HFFc6 (cell line): ENCODE measurements around the gene SLC22A23. TPM values are rescaled to one million over a fixed set of nuclear protein-coding genes. Genes with fewer than 3 reads are reported as not detected.

ENCODE experiments used
- DNase-seq: peaks from one replicate; pipeline ENCODE4 v3.0.0-alpha.2; 2018
- H3K27ac Mint-ChIP-seq: 2 replicates; pipeline ENCODE4 v1.8.0; 2020; ENCODE audit warnings: mild to moderate bottlenecking, mixed read lengths
- H3K27me3 Mint-ChIP-seq: 2 replicates; pipeline ENCODE4 v1.8.0; 2021; ENCODE audit warnings: mild to moderate bottlenecking, moderate library complexity, mixed read lengths; ENCODE audit not compliant: insufficient read depth
- H3K36me3 Mint-ChIP-seq: 2 replicates; pipeline ENCODE4 v1.8.0; 2021; ENCODE audit warnings: low read depth, mixed read lengths
- H3K4me1 Mint-ChIP-seq: 2 replicates; pipeline ENCODE4 v1.8.0; 2020; ENCODE audit warnings: low read depth, mixed read lengths
- H3K4me3 Mint-ChIP-seq: 2 replicates; pipeline ENCODE4 v1.8.0; 2020; ENCODE audit warnings: mild to moderate bottlenecking, moderate library complexity, mixed read lengths
- H3K9me3 Mint-ChIP-seq: 2 replicates; pipeline ENCODE4 v1.8.0; 2020; ENCODE audit warnings: mild to moderate bottlenecking, mixed read lengths
- CTCF ChIP-seq: fragments of 200-600 bp; sonication (generic); IDR thresholded peaks from 2 replicates; pipeline ENCODE4 v1.5.0; 2021; ENCODE audit warnings: antibody characterized with exemption, mild to moderate bottlenecking
- total RNA-seq, 6 experiments: library from RNA; stranded (reverse); fragmentation: NEBNext Ultra II Directional; extraction: Animal tissue kit (Norgen Biotek cat#: 25700); gene quantifications; 2 replicates in 1 of 6; 3 replicates in 5 of 6; pipeline ENCODE4 v1.2.3, GENCODE V29; 2021

Gene SLC22A23
- total RNA-seq, 6 experiments from 2014 or later = 0.10 to 0.55 (median 0.21) TPM

DNA sequence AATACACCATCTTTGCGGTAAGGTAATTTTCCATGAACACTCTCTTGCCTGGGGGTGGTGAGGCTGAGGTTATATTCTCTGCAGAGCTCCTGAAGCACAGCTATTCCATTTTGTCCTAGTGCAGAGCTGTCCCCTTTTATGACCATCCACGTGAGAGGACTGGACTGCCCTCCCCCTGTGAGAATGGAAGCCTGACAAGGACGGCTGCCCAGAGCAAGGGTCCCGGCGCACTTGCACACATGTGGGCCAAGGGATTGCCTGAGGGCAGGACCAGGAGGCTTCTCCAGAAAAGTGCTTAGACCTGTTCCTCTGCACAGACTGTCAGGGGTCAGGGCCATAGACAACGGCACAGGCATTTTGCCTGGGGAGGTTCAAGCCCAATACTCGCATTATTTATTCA, 48.2 kb downstream of the SLC22A23 start:
- no peak for DNase-seq
- Mint-ChIP-seq H3K4me3 (no peak overlapping the region), H3K36me3 (no peaks in the 10 kb centered on the region), H3K4me1 (no peaks in the 10 kb centered on the region), H3K27ac (no peak overlapping the region), H3K9me3 (no peaks in the 10 kb centered on the region), H3K27me3 (peaks cover 2% of the 10 kb centered on the region)
- TF ChIP-seq CTCF = no peak

DNA sequence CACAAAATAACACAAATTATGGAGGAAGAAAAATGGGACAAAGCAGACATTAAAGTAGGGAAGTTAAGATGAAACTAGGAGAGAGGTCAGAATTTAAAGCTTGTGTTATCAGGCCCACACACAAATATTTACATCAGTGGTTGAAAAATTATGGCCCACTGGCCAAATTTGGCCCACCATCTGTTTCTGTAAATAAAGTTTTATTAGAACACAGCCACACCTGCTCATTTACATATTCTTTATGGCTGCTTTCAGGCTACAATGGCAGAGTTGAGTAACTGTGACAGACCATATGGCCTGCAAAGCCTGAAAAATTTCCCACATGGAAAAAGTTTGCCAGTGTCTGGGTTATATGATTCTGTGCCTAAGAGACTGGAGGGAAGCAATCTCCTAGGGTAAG, 49.0 kb downstream of the SLC22A23 start:
- H3K4me3 Mint-ChIP-seq = no peak overlapping the region

GRCh38 chr6:3406891-3407809, 49.7 kb downstream of the SLC22A23 start:
- H3K9me3 Mint-ChIP-seq = no peaks in the 10 kb centered on the region
- H3K27me3 Mint-ChIP-seq = peaks cover 10% of the 10 kb centered on the region
- TF ChIP-seq CTCF = no peak
- no peaks in the 10 kb centered on the region for H3K36me3 Mint-ChIP-seq
- no peak for DNase-seq
- H3K4me3 Mint-ChIP-seq = no peak overlapping the region
- H3K27ac Mint-ChIP-seq = no peak overlapping the region
- H3K4me1 Mint-ChIP-seq = no peaks in the 10 kb centered on the region

More for the DNA sequence above, 49.0 kb downstream of the SLC22A23 start:
- H3K9me3 Mint-ChIP-seq = no peaks in the 10 kb centered on the region
- no peaks in the 10 kb centered on the region for H3K36me3 Mint-ChIP-seq
- DNase-seq = no peak
- no peaks in the 10 kb centered on the region for H3K4me1 Mint-ChIP-seq
- peaks cover 5% of the 10 kb centered on the region for H3K27me3 Mint-ChIP-seq
- H3K27ac Mint-ChIP-seq = no peak overlapping the region
- no peak for TF ChIP-seq CTCF

DNA sequence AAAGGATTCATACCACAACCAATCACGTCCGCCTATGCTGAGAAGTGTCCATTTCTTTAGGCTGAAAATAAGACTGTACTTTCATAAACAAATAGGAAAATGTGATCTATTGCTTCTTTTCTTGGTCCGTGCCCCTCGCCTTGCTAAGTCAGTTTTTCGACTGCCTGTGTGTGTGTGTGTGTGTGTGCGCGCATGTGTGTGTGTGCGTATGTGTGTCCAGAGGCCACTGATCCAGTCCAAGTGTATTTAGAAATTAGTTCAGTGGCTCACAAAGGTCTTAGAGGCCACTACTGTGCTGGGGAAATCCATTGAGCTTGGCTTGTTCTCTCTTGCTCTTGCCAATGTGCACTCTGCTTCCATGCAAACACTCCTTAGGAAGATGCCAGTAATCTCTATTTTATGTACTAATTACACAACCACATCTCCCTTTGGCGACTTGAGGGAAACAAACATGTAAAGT, 50.5 kb downstream of the SLC22A23 start:
- Mint-ChIP-seq H3K27me3 (peaks cover 12% of the 10 kb centered on the region), H3K9me3 (no peaks in the 10 kb centered on the region), H3K27ac (no peak overlapping the region), H3K36me3 (no peaks in the 10 kb centered on the region), H3K4me3 (no peak overlapping the region), H3K4me1 (no peaks in the 10 kb centered on the region)
- no peak for TF ChIP-seq CTCF
- DNase-seq = no peak

DNA sequence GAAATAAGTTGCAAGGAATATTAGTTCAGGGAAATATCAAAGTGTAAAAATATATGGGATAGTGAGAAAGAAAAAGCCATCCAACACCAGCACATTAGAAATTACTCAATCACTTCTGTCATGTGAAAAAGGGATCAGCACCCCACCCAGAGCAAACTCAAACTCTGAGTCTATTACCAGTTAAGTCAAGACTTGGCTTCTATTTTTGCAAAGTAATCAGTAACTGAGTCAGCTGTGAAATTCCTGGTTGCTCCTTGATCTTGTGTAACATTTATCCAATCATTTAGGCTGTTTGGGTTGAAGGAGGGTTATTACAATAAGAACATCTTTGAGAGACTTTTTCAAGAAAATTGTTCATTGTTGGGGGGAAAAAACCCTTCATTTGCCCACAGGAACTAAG, 51.2 kb downstream of the SLC22A23 start:
- no peak for DNase-seq
- Mint-ChIP-seq H3K9me3 (no peaks in the 10 kb centered on the region), H3K4me3 (no peak overlapping the region), H3K36me3 (no peaks in the 10 kb centered on the region), H3K27ac (no peak overlapping the region), H3K27me3 (peaks cover 11% of the 10 kb centered on the region), H3K4me1 (no peaks in the 10 kb centered on the region)
- no peak for TF ChIP-seq CTCF
